ENCODE data around the gene CENPF.

The CENPF gene

DNA sequence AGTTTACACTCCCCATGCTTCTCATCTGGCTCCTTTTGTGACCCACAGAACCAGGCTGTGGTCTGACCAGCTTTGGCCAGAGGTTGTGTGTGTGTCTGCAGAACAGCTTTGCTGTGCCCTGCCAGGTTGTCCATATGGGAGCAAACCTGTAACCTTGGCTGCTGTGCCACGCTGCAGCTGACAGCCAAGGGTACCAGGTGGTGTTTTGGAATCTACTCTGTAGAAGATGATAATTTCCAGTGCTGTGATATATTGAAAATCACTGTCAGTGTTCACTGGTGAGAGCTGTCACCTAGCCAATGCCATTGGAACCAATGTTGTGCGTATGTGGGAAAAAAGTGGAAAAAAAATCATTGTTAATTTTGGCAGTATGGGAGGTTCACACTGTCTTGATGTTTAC is 18.2 kb downstream of the CENPF start:
- DNase-seq = peak; percentile 86

DNA sequence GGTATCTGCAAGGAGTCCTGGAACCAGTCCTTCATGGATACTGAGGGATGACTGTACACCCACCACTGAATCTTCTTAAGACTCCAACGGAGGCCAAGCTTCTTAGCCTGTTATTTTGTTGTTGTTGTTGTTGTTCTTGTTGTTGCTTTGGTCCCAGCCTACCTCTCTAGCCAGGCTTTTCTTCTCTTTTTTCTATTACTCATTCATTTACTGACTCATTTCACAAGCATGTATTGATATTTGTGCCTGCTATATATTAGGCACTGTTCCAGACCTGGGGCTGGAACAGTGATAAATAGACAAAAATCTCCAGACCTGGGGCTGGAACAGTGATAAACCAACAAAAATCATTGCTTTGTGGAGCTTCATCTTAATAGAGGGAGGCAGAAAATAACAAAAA is 20.4 kb downstream of the CENPF start:
- no peak for DNase-seq

DNA sequence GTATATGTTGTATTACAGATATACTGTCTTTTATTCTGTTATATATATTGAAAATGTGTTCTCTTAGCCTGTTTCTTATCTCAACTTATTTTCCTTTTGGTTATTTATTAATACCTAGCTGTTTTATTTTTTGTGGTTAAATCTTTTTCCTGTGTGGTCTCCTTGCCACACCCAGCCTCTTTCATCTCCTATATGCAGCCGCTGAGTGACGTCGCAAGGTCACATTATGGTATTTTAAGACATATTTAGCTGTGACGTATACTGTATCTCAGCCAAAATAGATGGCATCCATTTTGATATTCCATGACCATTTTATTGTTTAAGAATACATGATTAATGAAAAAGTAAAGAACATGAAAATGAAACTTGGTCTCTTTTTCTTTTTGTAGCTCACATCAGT is 29.1 kb downstream of the CENPF start:
- no peak for DNase-seq

DNA sequence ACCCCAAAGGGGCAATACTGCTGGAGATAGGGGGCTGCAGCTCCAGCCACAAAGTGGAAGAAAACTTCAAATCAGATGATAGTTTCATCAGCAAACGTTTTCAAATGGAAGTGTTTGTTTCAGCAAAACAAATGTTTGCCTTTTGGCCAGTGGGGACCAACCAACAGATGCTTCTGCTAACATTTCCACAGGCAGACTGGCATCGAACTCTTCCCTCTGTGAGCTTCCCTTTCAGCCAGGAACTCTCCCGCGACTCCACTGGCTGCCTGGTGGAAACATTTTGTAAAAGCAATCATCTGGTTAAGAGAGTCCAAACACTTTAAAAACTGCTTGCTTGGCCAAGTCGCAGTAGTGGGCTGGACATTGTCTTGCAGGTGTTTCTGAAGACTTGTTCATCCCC is 30.7 kb downstream of the CENPF start:
- DNase-seq = no peak

DNA sequence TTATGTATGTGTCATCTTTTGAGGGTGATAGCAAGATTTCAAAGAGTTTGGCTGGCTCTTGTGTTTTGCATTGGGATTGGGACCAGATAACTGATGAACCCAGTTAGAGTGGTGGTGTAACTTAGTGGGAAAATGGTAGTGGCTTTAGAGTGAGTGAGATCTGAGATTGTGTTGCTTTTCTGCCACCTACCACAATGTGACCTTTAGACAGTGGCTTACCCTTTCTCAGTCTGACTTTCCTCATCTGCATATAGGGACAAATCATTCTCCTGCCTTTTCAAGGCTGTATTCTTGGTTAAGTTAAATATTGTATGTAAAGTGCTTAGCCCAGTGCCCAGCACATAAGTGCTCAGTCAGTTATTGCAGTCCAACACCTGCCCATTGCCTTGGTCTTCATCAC is 31.3 kb downstream of the CENPF start:
- DNase-seq = no peak

DNA sequence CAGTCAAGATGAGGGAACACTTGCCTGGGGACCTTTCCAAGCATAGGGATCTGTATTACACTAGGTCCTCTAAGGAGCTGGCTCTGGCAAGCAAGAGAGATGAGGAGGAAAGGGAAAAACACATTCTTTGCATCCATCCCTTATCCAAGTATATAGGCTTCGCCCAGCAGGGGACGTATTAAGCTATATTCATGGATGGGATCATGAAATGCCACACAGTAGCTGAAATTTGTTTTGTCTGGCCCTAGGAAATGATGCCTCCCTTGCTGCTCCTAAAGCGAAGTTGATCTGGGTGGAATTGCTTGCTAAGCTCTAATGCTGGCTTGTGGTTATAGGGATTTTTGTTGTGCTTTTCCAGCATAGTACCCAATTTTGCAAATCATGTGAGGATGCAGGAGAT is 32.1 kb downstream of the CENPF start:
- DNase-seq = no peak

DNA sequence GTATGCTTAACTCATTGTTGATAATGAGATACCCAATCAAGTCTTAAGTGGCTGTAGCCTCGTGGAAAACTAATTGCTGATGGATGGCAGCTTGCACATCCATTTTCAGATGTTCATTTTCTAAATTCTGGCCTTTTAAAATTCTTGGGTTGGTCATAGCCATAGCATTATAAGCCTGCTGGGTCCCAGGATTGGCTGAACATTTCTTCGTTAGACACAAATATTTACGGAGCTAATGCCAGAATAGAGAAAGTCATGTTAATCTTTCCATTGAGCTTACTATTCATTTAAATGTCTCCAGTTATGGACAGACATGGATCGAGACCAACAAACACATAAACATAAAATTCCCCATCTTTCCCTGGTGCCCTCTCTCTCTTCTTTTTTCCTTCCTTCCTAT is 32.5 kb downstream of the CENPF start:
- DNase-seq = no peak

DNA sequence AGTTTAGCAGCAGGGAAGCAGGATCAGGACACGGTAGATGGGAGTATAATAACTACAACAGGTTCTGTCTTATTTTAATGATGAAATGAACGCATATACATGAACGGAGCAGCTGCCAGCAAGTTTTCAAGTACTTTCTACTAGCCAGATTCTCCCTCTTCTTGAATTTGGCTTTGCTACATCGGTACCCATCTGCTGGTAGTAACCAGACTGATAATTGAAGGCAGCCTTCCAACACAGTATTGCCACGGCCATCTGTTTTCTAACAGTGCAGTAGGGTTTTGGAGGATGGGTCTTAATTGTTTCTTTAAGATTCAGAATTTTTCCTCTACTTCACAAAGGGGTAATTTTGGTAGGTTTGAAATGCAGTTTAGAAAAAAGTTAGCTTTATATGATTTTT is 33.4 kb downstream of the CENPF start:
- peak; percentile 98 for DNase-seq

DNA sequence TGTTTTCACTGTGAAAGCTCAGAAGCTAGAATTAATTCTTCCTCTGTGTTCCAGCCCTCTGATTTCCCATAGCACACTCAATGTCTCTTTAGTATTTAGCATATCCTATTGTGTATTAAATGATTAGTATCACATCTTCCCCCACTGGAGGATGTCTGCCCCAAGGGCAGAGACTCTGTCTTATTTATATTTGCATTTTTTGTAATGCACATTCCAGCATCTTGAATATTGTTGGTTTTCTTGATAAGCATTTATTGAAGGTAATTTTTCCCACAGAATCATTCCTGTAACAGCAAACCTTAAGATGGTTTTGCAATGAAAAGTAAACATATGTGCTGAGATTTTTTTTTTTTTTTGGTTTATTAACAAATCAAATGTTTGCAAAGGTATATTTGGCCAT is 34.1 kb downstream of the CENPF start:
- DNase-seq = no peak

DNA sequence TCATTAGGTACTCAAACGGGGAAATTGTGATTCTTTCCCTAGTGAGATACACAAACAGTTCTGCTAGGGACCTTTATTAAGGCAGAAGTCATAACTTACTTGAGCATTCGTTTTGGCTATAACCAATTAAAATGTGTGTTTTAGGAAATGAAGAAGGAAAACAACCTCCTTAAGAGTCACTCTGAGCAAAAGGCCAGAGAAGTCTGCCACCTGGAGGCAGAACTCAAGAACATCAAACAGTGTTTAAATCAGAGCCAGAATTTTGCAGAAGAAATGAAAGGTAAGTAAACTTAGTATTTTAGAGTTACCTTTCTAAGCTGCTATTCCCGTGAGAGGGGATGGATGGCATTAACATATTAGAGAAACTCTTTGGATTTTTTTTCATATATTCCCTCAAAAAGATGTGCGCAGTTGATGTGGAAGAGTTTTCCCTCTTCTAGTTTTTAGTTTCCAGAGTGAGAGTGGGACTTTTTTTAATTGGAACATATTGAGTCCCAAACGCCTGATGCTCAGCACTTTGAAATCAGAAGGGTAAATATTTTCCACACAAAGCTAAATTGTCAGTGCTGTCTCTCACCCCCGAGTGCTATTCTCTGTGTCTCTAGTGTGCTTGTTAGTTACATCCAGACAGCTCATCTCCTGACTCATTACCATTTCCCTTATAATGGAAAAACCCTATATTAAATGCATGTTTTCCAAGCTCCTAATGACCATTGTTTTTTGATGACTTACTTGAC is 34.9 kb downstream of the CENPF start:
- peak; percentile 43 for DNase-seq

DNA sequence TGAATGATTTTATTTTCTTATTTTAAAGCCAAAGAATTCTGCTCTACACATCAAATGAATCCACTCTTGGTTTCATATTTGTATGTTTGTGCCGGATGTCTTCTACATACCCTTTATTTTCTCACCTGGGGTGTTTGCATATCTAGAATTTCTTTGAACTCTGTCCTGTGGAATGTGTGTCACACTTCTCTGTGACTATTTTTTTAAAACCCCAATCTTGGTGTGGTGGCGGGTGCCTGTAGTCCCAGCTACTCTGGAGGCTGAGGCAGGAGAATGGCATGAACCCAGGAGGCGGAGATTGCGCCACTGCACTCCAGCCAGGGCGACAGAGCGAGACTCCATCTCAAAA is 35.4 kb downstream of the CENPF start:
- DNase-seq = no peak

DNA sequence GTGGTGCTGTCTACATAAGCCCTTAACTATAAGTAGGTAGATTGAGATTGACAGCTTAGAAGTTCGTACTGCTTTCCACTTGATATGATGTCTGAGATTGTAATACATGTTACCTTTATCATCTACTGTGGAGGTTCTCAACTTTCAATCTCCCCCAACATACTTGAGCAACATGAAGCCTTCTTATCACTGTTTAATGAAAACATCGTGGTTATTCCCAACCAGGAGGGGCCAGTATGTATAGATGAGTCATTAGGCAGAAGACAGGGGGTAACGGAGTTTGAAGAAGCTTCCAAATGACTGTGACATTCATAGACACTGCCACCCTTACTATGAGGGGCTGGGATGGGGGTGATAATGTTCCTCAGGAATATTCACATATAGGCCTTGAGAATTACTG is 36.0 kb downstream of the CENPF start:
- DNase-seq = no peak

DNA sequence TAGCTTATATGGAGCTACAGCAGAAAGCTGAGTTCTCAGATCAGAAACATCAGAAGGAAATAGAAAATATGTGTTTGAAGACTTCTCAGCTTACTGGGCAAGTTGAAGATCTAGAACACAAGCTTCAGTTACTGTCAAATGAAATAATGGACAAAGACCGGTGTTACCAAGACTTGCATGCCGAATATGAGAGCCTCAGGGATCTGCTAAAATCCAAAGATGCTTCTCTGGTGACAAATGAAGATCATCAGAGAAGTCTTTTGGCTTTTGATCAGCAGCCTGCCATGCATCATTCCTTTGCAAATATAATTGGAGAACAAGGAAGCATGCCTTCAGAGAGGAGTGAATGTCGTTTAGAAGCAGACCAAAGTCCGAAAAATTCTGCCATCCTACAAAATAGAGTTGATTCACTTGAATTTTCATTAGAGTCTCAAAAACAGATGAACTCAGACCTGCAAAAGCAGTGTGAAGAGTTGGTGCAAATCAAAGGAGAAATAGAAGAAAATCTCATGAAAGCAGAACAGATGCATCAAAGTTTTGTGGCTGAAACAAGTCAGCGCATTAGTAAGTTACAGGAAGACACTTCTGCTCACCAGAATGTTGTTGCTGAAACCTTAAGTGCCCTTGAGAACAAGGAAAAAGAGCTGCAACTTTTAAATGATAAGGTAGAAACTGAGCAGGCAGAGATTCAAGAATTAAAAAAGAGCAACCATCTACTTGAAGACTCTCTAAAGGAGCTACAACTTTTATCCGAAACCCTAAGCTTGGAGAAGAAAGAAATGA is 37.6 kb downstream of the CENPF start:
- DNase-seq = no peak

DNA sequence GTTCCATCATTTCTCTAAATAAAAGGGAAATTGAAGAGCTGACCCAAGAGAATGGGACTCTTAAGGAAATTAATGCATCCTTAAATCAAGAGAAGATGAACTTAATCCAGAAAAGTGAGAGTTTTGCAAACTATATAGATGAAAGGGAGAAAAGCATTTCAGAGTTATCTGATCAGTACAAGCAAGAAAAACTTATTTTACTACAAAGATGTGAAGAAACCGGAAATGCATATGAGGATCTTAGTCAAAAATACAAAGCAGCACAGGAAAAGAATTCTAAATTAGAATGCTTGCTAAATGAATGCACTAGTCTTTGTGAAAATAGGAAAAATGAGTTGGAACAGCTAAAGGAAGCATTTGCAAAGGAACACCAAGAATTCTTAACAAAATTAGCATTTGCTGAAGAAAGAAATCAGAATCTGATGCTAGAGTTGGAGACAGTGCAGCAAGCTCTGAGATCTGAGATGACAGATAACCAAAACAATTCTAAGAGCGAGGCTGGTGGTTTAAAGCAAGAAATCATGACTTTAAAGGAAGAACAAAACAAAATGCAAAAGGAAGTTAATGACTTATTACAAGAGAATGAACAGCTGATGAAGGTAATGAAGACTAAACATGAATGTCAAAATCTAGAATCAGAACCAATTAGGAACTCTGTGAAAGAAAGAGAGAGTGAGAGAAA is 38.4 kb downstream of the CENPF start:
- DNase-seq = no peak

DNA sequence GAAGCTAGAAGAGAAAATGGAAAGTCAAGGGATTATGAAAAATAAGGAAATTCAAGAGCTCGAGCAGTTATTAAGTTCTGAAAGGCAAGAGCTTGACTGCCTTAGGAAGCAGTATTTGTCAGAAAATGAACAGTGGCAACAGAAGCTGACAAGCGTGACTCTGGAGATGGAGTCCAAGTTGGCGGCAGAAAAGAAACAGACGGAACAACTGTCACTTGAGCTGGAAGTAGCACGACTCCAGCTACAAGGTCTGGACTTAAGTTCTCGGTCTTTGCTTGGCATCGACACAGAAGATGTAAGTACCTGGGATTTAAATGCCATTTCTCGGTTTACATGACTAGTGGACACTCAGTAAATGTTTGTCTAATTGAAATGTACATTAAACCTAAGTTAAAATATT is 40.0 kb downstream of the CENPF start:
- no peak for DNase-seq

DNA sequence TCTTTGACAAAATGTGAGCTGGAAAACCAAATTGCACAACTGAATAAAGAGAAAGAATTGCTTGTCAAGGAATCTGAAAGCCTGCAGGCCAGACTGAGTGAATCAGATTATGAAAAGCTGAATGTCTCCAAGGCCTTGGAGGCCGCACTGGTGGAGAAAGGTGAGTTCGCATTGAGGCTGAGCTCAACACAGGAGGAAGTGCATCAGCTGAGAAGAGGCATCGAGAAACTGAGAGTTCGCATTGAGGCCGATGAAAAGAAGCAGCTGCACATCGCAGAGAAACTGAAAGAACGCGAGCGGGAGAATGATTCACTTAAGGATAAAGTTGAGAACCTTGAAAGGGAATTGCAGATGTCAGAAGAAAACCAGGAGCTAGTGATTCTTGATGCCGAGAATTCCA is 42.7 kb downstream of the CENPF start:
- no peak for DNase-seq

DNA sequence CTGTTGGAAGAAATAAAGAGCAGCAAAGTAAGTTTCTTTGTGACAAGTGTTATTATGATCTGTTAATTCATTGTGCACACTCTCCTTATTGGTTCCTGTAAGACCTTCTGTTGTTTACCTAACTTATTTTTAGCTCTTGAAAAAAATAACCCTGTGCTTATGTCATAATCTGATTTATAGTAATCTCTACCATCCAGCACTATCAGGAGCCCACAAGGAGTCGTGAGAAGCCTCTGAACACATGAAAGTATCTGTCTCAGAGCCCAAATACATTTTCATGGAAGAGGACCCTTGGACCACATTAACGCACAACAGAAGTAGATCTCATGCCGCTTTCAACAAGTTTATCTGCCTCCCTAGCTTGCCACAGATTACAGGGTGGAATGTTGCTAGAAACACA is 45.8 kb downstream of the CENPF start:
- DNase-seq = no peak

DNA sequence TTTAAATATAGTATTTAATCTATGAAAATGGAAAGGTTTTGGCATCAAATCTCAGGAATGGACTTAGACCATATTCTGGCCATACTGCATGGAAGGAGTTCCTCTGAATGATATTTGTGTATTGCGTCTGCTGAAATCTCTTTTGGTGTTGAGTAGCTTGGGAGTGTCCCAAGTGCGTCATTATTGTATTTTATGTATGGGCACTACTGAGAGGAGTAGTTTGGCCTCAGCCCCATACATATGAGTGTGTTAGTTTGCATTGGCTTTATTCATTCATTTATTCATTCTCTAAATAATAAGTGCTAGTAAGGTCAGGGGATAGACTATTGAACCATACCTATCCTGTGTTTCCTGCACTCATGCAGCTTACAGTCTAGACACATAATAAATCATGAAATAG is 46.6 kb downstream of the CENPF start:
- no peak for DNase-seq

DNA sequence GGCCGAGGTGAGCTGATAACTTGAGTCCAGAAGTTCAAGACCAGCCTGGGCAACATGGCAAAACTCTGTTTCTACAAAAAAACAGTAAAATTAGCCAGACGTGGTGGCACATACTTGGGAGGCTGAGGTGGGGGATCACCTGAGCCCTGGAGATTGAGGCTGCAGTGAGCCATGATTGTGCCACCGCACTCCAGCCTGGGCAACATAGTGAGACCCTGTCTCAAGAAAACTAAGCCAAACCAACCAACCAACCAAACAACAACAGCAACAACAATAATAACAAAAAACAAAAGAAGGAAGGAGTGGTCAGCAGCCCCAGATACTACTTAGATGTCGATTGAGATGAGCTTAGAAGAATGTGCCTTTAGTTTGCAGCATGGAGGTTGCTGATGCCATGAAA is 47.7 kb downstream of the CENPF start:
- DNase-seq = no peak

DNA sequence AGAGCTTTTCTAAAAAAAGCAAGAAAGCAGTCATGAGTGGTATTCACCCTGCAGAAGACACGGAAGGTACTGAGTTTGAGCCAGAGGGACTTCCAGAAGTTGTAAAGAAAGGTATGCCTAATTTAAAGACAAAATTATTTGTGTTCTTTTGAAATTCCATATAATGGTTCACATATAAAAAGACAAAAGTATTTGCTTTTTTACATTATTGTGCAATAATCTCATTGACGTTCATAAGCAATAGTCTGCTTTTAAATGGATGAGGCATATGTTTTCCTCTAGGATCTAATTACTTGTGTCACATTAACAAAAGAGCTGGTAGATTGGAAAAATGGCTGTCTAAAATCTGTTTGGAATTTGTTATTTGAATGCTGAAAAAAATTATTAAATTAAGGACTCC is 54.3 kb downstream of the CENPF start:
- no peak for DNase-seq

DNA sequence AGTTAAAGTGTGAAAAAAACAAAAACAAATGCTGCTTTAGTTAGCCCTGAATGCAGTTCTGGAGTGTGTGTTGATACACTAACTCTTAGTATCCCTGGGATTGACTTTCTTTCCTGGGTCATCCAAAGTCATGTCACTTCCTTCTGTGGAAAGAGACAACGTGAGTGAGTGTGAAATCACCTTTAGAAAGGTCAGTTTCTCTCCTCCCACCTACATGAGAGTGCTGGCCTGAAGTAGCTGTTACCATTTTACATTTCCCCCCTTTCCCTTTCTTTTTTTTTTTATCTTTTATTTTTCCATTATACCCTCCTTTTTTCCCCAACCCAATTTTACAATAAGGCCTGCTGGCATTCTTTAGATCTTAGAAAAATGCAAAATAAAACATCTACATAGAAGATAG is 55.2 kb downstream of the CENPF start:
- no peak for DNase-seq

DNA sequence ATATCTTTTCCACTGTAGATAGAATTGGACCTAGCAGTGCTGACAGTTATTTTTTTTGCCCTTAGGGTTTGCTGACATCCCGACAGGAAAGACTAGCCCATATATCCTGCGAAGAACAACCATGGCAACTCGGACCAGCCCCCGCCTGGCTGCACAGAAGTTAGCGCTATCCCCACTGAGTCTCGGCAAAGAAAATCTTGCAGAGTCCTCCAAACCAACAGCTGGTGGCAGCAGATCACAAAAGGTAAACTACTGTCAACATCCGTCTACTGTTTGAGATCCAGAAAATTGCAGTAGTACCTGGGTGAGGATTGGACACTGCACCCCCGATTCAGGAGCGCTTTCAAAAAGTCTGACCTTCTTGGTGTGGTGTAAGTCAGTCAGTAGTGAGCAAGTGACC is 55.8 kb downstream of the CENPF start:
- DNase-seq = no peak

DNA sequence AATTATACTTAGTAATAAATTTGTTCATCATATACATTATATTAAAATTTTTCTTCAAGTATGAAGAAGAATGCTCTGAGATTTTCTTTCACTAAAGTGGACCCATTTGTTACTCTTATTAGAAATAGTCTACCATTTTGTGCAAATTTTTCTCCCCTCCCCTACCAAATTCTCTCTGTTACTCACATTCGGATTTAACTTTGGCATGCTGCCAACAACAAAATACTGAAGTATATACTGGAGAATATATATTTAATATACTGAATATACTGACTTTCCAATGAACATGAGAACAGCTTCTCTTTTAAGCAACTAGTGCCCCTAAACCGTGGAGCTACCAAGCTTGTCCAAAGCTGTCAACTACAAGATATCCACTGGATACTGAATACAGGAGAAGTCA is 57.2 kb downstream of the CENPF start:
- no peak for DNase-seq

DNA sequence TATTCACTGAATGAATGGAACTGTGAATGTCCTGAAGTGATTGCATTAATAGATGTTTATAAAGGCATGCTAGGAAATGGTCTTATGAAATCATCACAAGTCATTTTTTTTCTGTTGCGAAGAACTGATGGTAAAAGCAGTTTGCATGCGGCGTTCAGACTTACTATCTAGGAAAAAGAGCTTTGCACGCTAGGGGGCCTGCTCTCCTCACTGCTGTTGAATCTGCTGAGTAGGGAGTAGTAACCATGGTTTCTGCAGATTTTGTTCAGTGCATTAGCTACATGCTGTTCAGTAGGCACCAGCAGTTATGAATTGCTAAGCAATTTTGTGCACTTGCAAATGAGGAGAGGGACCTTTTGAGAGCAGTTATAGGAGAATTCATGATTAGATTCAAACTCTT is 57.9 kb downstream of the CENPF start:
- DNase-seq = peak; percentile 87

All from NCI-H1694 treated with DMSO at 0.1 percent for 48 hours (cell line).